Parathyroid adenoma (tissue), 2 donors: ENCODE measurements around the gene IFIT1B.
"Not testable (repeated sequence)": the region's sequence is repeated elsewhere in the genome, so short reads cannot be mapped to it uniquely, and the experiment has no call there.

ENCODE experiments used
- H2AFZ ChIP-seq: fragments of 300-600 bp; sonication (generic); one replicate; pipeline ENCODE4 v1.7.0; 2017; ENCODE audit warnings: antibody characterized with exemption, mild to moderate bottlenecking
- H3K27ac ChIP-seq: fragments of 300-600 bp; sonication (generic); one replicate; pipeline ENCODE4 v1.7.0; 2017
- H3K27me3 ChIP-seq: fragments of 300-600 bp; sonication (generic); one replicate; pipeline ENCODE4 v1.7.0; 2017; ENCODE audit warnings: low read length; ENCODE audit not compliant: control insufficient read depth, insufficient read depth
- H3K36me3 ChIP-seq: fragments of 300-600 bp; sonication (generic); one replicate; pipeline ENCODE4 v1.7.0; 2017; ENCODE audit warnings: low read length; ENCODE audit not compliant: control insufficient read depth, insufficient read depth
- H3K4me1 ChIP-seq: fragments of 300-600 bp; sonication (generic); one replicate; pipeline ENCODE4 v1.7.0; 2017; ENCODE audit warnings: control low read depth
- H3K4me2 ChIP-seq: fragments of 300-600 bp; sonication (generic); one replicate; pipeline ENCODE4 v1.7.0; 2017; ENCODE audit warnings: low read length
- H3K4me3 ChIP-seq: fragments of 300-600 bp; sonication (generic); one replicate; pipeline ENCODE4 v1.7.0; 2017; ENCODE audit warnings: low read depth, low read length
- H3K79me2 ChIP-seq: fragments of 300-600 bp; sonication (generic); one replicate; pipeline ENCODE4 v1.7.0; 2017; ENCODE audit warnings: control low read depth
- H3K9ac ChIP-seq: fragments of 300-600 bp; sonication (generic); one replicate; pipeline ENCODE4 v1.7.0; 2017; ENCODE audit warnings: mild to moderate bottlenecking
- H3K9me3 ChIP-seq: fragments of 300-600 bp; sonication (generic); one replicate; pipeline ENCODE4 v1.7.0; 2017; ENCODE audit warnings: low read length; ENCODE audit not compliant: control insufficient read depth
- TF ChIP-seq, protein P1 (sequence below): fragments of 300-600 bp; sonication (generic); IDR thresholded peaks from one replicate; pipeline ENCODE4 v1.7.0; 2017; ENCODE audit warnings: antibody characterized with exemption, mild to moderate bottlenecking
- donor health status: primary hyperparathyroidism.

IFIT1B gene

DNA sequence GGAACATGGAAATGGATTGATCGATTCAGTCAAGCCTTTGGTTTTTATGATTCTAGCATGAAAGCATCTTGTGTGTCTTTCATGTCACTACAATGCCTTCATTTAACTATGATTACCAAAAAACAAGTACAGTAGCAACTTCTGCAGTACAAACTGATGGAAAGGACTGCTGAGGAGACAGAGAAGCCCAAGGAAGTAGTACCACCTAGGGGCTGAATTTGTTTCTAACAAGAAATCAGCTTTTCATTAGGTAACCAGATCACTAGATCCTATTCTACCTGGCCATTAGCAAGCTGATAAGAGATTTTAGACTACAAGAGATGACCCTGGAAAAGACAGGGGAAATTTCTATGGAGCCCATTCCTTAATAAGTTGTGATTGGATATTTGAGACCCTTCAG, 11.4 kb downstream of the IFIT1B start:
- no peak overlapping the region for H3K4me3 ChIP-seq

DNA sequence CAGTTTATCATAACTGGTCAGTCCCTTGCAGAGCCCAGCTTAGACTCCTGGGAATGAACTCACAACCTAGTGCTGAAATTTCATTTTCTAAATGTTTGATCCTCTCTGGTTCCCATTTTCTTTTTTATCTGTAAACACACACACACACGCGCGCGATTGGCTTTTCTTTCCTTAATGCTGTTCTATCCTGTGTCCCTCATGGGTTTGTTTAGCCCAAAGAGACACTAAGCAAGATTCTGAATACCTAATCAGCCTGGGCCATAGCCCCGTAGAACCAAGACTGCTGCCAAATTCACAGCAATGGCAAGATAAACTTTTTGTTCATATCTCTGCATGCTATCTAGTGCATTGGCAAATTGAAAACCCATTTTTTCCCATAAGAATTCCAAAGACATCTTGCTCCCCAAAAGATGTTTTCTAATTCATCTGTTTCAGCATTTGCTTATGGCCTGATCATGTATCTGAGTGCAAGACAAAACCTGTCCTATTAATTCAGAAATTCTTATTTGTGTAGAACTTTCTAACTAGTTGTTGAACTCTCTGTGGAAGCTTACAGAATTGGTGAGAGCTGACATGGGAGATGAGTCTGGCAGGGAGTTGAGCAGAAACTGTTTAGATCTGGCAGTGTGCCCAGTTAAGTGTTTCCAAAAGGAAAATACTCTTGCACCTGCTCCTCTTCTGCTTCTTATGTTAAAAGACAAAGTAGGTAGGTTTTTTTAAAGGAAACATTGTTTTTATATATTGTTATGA, 12.8 kb downstream of the IFIT1B start:
- H3K9ac ChIP-seq = no peak overlapping the region

More for the DNA sequence above, 11.4 kb downstream of the IFIT1B start:
- TF ChIP-seq, protein P1, sequence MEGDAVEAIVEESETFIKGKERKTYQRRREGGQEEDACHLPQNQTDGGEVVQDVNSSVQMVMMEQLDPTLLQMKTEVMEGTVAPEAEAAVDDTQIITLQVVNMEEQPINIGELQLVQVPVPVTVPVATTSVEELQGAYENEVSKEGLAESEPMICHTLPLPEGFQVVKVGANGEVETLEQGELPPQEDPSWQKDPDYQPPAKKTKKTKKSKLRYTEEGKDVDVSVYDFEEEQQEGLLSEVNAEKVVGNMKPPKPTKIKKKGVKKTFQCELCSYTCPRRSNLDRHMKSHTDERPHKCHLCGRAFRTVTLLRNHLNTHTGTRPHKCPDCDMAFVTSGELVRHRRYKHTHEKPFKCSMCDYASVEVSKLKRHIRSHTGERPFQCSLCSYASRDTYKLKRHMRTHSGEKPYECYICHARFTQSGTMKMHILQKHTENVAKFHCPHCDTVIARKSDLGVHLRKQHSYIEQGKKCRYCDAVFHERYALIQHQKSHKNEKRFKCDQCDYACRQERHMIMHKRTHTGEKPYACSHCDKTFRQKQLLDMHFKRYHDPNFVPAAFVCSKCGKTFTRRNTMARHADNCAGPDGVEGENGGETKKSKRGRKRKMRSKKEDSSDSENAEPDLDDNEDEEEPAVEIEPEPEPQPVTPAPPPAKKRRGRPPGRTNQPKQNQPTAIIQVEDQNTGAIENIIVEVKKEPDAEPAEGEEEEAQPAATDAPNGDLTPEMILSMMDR = peak; percentile 44
- Histone ChIP-seq H3K79me2 (peaks cover 6% of the 10 kb centered on the region), H3K27ac (no peak overlapping the region), H2AFZ (no peak overlapping the region), H3K27me3 (no peaks in the 10 kb centered on the region), H3K9ac (no peak overlapping the region), H3K9me3 (no peaks in the 10 kb centered on the region), H3K4me1 (peaks cover 9% of the 10 kb centered on the region), H3K4me2 (no peak overlapping the region), H3K36me3 (no peaks in the 10 kb centered on the region)

DNA sequence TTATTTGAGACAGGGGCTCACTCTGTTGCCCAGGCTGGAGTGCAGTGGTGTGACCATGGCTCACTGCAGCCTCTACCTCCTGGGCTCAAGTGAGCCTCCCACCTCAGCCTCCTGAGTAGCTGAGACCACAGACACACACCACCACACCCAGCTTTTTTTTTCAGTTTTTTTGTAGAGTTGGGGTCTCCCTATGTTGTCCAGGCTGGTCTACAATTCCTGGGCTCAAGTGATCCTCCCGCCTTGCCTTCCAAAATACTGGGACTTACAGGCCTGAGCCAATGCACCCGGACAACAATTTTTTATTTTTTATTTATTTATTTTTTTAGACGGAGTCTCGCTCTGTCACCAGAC, 13.3 kb downstream of the IFIT1B start:
- not testable (repeated sequence) for H3K27me3 ChIP-seq, H3K27ac ChIP-seq, H2AFZ ChIP-seq

More for the DNA sequence above, 12.8 kb downstream of the IFIT1B start:
- peak overlapping the region; percentile 49 for H2AFZ ChIP-seq
- TF ChIP-seq, protein P1 = no peak
- H3K36me3 ChIP-seq = no peaks in the 10 kb centered on the region
- no peak overlapping the region for H3K4me3 ChIP-seq
- no peaks in the 10 kb centered on the region for H3K9me3 ChIP-seq
- H3K27ac ChIP-seq = no peak overlapping the region
- no peaks in the 10 kb centered on the region for H3K27me3 ChIP-seq
- H3K4me2 ChIP-seq = no peak overlapping the region
- peaks cover 6% of the 10 kb centered on the region for H3K79me2 ChIP-seq
- H3K4me1 ChIP-seq = peaks cover 9% of the 10 kb centered on the region

DNA sequence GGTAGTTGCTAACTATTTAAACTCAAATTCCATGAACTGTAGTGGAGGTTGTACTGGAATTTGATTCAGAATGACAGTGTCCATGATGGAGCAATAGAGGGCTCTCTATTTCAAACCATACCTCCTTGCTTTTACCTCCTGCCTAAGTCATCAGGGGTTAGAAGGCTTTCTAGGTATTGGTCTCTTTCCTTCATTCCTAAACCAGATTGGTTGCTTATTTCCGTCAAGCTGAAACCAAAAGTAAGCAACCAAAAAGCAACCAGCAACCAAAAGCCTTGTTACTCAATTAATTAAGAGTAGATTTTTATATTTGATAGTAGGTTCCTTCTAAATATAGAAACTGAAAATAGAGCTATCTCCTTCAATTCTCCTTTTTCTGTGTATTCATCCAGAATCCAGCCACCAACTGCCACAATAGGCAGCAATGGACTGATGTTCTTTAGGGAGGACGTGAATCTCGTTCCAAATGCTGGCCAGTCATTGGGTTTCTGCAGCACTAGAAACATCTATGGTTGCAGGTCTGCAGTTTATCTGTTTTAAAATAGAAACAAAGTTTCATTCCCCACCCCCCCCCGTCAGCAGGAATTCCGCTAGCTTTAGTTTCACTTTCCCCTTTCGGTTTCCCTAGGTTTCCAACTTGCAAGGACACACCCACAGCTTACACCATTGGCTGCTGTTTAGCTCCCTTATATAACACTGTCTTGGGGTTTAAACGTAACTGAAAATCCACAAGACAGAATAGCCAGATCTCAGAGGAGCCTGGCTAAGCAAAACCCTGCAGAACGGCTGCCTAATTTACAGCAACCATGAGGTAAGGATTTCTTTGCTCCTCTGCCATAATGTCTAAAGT, 14.3 kb downstream of the IFIT1B start, which contains the start of gene IFIT1:
Gene IFIT1, plus strand, starts transcription at position 717 of the 850 bp plus-strand sequence. Its CDS starts 90 bp downstream, at position 807.
- H3K4me2 ChIP-seq = peak within 1 kb of the TSS; percentile 73
- no peak within 1 kb of the TSS for H3K9ac ChIP-seq
- peak within 1 kb of the TSS; percentile 79 for H3K27ac ChIP-seq
- H3K9me3 ChIP-seq = no peaks in the 10 kb centered on the region
- no peaks in the 10 kb centered on the region for H3K36me3 ChIP-seq
- no peaks in the 10 kb centered on the region for H3K27me3 ChIP-seq
- peak within 1 kb of the TSS; percentile 77 for H3K4me3 ChIP-seq
- peaks cover 9% of the 10 kb centered on the region for H3K4me1 ChIP-seq
- TF ChIP-seq, protein P1 = no peak
- peak within 1 kb of the TSS; percentile 81 for H2AFZ ChIP-seq
- peaks cover 10% of the 10 kb centered on the region for H3K79me2 ChIP-seq

More for the DNA sequence above, 13.3 kb downstream of the IFIT1B start:
- not testable (repeated sequence) for H3K4me2 ChIP-seq, H3K36me3 ChIP-seq, H3K9me3 ChIP-seq, H3K79me2 ChIP-seq, H3K4me3 ChIP-seq, H3K4me1 ChIP-seq, H3K9ac ChIP-seq

DNA sequence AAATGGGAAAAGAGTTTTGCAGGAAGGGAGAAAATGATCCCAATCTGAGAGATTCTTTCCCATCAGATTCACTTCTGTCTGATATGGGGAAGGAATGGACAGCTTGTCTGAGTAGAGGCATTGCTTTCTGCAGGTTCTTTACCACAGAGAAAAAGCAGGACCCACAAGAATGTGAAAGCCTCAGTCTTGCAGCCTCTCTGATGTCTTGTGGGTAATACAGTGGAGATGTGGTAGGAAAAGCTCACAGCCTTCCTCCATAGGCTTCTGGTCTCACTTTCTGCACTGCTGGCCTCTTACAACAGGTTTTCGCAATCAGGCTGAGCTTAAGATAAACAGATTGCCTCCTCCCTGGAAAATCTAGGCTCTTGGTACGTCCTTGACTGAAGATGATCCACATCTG, 15.1 kb downstream of the IFIT1B start:
- TF ChIP-seq, protein P1 = no peak
- Histone ChIP-seq H3K27ac (peak overlapping the region; percentile 79), H3K36me3 (no peaks in the 10 kb centered on the region), H3K4me2 (peak overlapping the region; percentile 73), H3K9me3 (no peaks in the 10 kb centered on the region), H3K79me2 (peaks cover 12% of the 10 kb centered on the region), H2AFZ (peak overlapping the region; percentile 81), H3K4me3 (peak overlapping the region; percentile 77), H3K4me1 (peaks cover 9% of the 10 kb centered on the region), H3K27me3 (no peaks in the 10 kb centered on the region), H3K9ac (no peak overlapping the region)
